PC-3 (cell line): ENCODE data around the gene UNC5B. TPM values are rescaled to one million over a fixed set of nuclear protein-coding genes. Genes with fewer than 3 reads are reported as not detected.

Source experiments
- ATAC-seq: fragments of 200-7000 bp; cut with Tn5 transposase; 2 replicates; pipeline ENCODE4 v1.9.1; 2020; ENCODE audit warnings: mild to moderate bottlenecking, moderate library complexity
- BruUV-seq: library from RNA; stranded (reverse); fragments of 400-500 nt; replicated peaks from 2 replicates; lab custom pipeline; 2021; lab: Mats Ljungman, UMichigan
- CTCF ChIA-PET: fragments of 300-600 bp; sonication (Branson Sonifier 250); formaldehyde crosslinking; loops from one replicate; lab custom pipeline; 2022; ENCODE audit warnings: antibody characterized with exemption; lab: Charles Lee
- POLR2A ChIA-PET: fragments of 300-600 bp; sonication (Branson Sonifier 250); formaldehyde crosslinking; loops from one replicate; lab custom pipeline; 2022; ENCODE audit warnings: antibody characterized with exemption; ENCODE audit not compliant: unreplicated experiment; lab: Charles Lee
- DNase-seq: peaks from one replicate; pipeline ENCODE4 v3.0.0-alpha.2; 2015
- H2AFZ ChIP-seq: fragments of 300-600 bp; sonication (generic); 2 replicates; pipeline ENCODE4 v1.6.0; 2016; ENCODE audit warnings: antibody characterized with exemption, low read length
- H3F3A ChIP-seq: fragments of 300-600 bp; sonication (generic); one replicate; pipeline ENCODE4 v1.6.0; 2017; ENCODE audit warnings: antibody characterized with exemption, low read length, control low read depth, mild to moderate bottlenecking; ENCODE audit not compliant: unreplicated experiment
- H3K27ac ChIP-seq: fragments of 300-600 bp; sonication (generic); 2 replicates; pipeline ENCODE4 v1.5.1; 2016; ENCODE audit warnings: mild to moderate bottlenecking, low read length
- H3K27me3 ChIP-seq: fragments of 300-600 bp; sonication (generic); 2 replicates; pipeline ENCODE4 v1.6.1; 2016; ENCODE audit warnings: low read length, mixed read lengths
- H3K36me3 ChIP-seq: fragments of 300-600 bp; sonication (generic); 2 replicates; pipeline ENCODE4 v1.6.1; 2016; ENCODE audit warnings: low read depth, mixed run types, low read length, mixed read lengths
- H3K4me1 ChIP-seq: fragments of 300-600 bp; sonication (generic); 2 replicates; pipeline ENCODE4 v1.5.1; 2016; ENCODE audit warnings: low read length; ENCODE audit not compliant: insufficient read depth
- H3K4me2 ChIP-seq: fragments of 300-600 bp; sonication (generic); 2 replicates; pipeline ENCODE4 v1.6.0; 2016; ENCODE audit warnings: low read length
- H3K4me3 ChIP-seq: fragments of 300-600 bp; sonication (generic); 2 replicates; pipeline ENCODE4 v1.5.1; 2016; ENCODE audit warnings: mild to moderate bottlenecking, low read length, mixed read lengths
- H3K79me2 ChIP-seq: fragments of 300-600 bp; sonication (generic); 2 replicates; pipeline ENCODE4 v1.6.1; 2017; ENCODE audit warnings: low read length, mixed read lengths
- H3K9ac ChIP-seq: fragments of 300-600 bp; sonication (generic); 2 replicates; pipeline ENCODE4 v1.6.0; 2016; ENCODE audit warnings: mild to moderate bottlenecking, low read length
- H3K9me2 ChIP-seq: fragments of 300-600 bp; sonication (generic); replicated peaks from 2 replicates; pipeline ENCODE4 v1.6.1; 2016; ENCODE audit warnings: mixed run types, low read length, mixed read lengths
- H3K9me3 ChIP-seq: fragments of 300-600 bp; sonication (generic); 2 replicates; pipeline ENCODE4 v1.6.1; 2016; ENCODE audit warnings: low read length, mixed read lengths
- H4K20me1 ChIP-seq: fragments of 300-600 bp; sonication (generic); 2 replicates; pipeline ENCODE4 v1.6.1; 2016; ENCODE audit warnings: low read length, mixed read lengths
- EZH2 ChIP-seq: fragments of 300-600 bp; sonication (generic); IDR thresholded peaks from one replicate; pipeline ENCODE4 v1.6.1; 2017; ENCODE audit warnings: antibody characterized with exemption, mild to moderate bottlenecking, low read length; ENCODE audit not compliant: unreplicated experiment
- EZH2phosphoT487 ChIP-seq: fragments of 300-600 bp; sonication (generic); IDR thresholded peaks from 2 replicates; pipeline ENCODE4 v1.6.1; 2018; ENCODE audit warnings: mild to moderate bottlenecking, antibody characterized with exemption, low read length, borderline replicate concordance
- intact Hi-C: fragments of 100-400 bp; cut with micrococcal nuclease; formaldehyde crosslinking; loops from 2 replicates; pipeline ENCODE4 v1.9.0; 2023
- total RNA-seq: library from RNA; depleted of rRNA; stranded (reverse); fragments of >200 nt; gene quantifications from 2 replicates; pipeline ENCODE4 v1.2.3, GENCODE V29; 2014
- TF ChIP-seq, protein P1 (sequence below): fragments of 300-600 bp; sonication (generic); conservative IDR thresholded peaks from 2 replicates; pipeline ENCODE4 v1.5.1; 2017; ENCODE audit warnings: antibody characterized with exemption, low read depth, mild to moderate bottlenecking, low read length

Gene UNC5B
- total RNA-seq, 1 experiment from 2014 or later: 0.26 TPM

GRCh38 chr10:71221586-71222202 is 9.3 kb downstream of the UNC5B start:
- Histone ChIP-seq H3K4me1 (peaks cover 9% of the 10 kb centered on the region), H3K27me3 (peaks cover 5% of the 10 kb centered on the region), H4K20me1 (no peaks in the 10 kb centered on the region), H3K79me2 (no peaks in the 10 kb centered on the region), H3K4me2 (no peak overlapping the region), H3K9me3 (no peaks in the 10 kb centered on the region), H3F3A (no peaks in the 10 kb centered on the region), H3K9ac (no peak overlapping the region), H3K27ac (no peak overlapping the region), H3K4me3 (no peak overlapping the region), H3K36me3 (no peaks in the 10 kb centered on the region), H3K9me2 (no peaks in the 10 kb centered on the region), H2AFZ (no peak overlapping the region)
- no peak for ATAC-seq
- TF ChIP-seq EZH2 (no peak), EZH2phosphoT487 (no peak)
- TF ChIP-seq, protein P1, sequence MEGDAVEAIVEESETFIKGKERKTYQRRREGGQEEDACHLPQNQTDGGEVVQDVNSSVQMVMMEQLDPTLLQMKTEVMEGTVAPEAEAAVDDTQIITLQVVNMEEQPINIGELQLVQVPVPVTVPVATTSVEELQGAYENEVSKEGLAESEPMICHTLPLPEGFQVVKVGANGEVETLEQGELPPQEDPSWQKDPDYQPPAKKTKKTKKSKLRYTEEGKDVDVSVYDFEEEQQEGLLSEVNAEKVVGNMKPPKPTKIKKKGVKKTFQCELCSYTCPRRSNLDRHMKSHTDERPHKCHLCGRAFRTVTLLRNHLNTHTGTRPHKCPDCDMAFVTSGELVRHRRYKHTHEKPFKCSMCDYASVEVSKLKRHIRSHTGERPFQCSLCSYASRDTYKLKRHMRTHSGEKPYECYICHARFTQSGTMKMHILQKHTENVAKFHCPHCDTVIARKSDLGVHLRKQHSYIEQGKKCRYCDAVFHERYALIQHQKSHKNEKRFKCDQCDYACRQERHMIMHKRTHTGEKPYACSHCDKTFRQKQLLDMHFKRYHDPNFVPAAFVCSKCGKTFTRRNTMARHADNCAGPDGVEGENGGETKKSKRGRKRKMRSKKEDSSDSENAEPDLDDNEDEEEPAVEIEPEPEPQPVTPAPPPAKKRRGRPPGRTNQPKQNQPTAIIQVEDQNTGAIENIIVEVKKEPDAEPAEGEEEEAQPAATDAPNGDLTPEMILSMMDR: no peak
- intact Hi-C loops: no loop called here
- ChIA-PET POLR2A (interaction anchor here (0.5 kb wide), 1 partner anchor 438 kb away, joined by 4 read pairs; no protein-coding TSS in a partner anchor), CTCF (no interaction called here)
- no peak for DNase-seq
- BruUV-seq: no TSS peak

GRCh38 chr10:71222601-71223346 is 10.4 kb downstream of the UNC5B start:
- ChIA-PET CTCF (interaction anchor here (0.6 kb wide), 1 partner anchor 17 kb away, joined by 3 read pairs; no protein-coding TSS in a partner anchor), POLR2A (no interaction called here)
- no peak for DNase-seq
- Histone ChIP-seq H3K9me2 (no peaks in the 10 kb centered on the region), H3K9ac (no peak overlapping the region), H3K9me3 (no peaks in the 10 kb centered on the region), H3K79me2 (no peaks in the 10 kb centered on the region), H3K36me3 (no peaks in the 10 kb centered on the region), H2AFZ (no peak overlapping the region), H3F3A (no peaks in the 10 kb centered on the region), H4K20me1 (no peaks in the 10 kb centered on the region), H3K27me3 (peaks cover 5% of the 10 kb centered on the region), H3K4me1 (peaks cover 8% of the 10 kb centered on the region), H3K27ac (no peak overlapping the region), H3K4me2 (no peak overlapping the region), H3K4me3 (no peak overlapping the region)
- intact Hi-C loops: no loop called here
- ATAC-seq: no peak
- TF ChIP-seq, protein P1: no peak
- no peak for TF ChIP-seq EZH2phosphoT487
- TF ChIP-seq EZH2: no peak
- BruUV-seq: no TSS peak
